HFFc6 (cell line): ENCODE measurements around the gene COG5. TPM values are rescaled to one million over a fixed set of nuclear protein-coding genes. Genes with fewer than 3 reads are reported as not detected.

Source experiments
- DNase-seq: peaks from one replicate; pipeline ENCODE4 v3.0.0-alpha.2; 2018
- H3K27ac Mint-ChIP-seq: 2 replicates; pipeline ENCODE4 v1.8.0; 2020; ENCODE audit warnings: mild to moderate bottlenecking, mixed read lengths
- H3K27me3 Mint-ChIP-seq: 2 replicates; pipeline ENCODE4 v1.8.0; 2021; ENCODE audit warnings: mild to moderate bottlenecking, moderate library complexity, mixed read lengths; ENCODE audit not compliant: insufficient read depth
- H3K36me3 Mint-ChIP-seq: 2 replicates; pipeline ENCODE4 v1.8.0; 2021; ENCODE audit warnings: low read depth, mixed read lengths
- H3K4me1 Mint-ChIP-seq: 2 replicates; pipeline ENCODE4 v1.8.0; 2020; ENCODE audit warnings: low read depth, mixed read lengths
- H3K4me3 Mint-ChIP-seq: 2 replicates; pipeline ENCODE4 v1.8.0; 2020; ENCODE audit warnings: mild to moderate bottlenecking, moderate library complexity, mixed read lengths
- H3K9me3 Mint-ChIP-seq: 2 replicates; pipeline ENCODE4 v1.8.0; 2020; ENCODE audit warnings: mild to moderate bottlenecking, mixed read lengths
- CTCF ChIP-seq: fragments of 200-600 bp; sonication (generic); IDR thresholded peaks from 2 replicates; pipeline ENCODE4 v1.5.0; 2021; ENCODE audit warnings: antibody characterized with exemption, mild to moderate bottlenecking
- total RNA-seq, 6 experiments: library from RNA; stranded (reverse); fragmentation: NEBNext Ultra II Directional; extraction: Animal tissue kit (Norgen Biotek cat#: 25700); gene quantifications; 2 replicates in 1 of 6; 3 replicates in 5 of 6; pipeline ENCODE4 v1.2.3, GENCODE V29; 2021

The COG5 gene
- total RNA-seq, 6 experiments from 2014 or later, result 25.6 to 34.8 (median 31.6) TPM

GRCh38 chr7:107469929-107470328 is 93.8 kb downstream of the COG5 start, which contains the start of gene GPR22:
TSS of gene GPR22 (plus strand) at chr7:107470057. CDS start at chr7:107474061, 4,004 bp downstream.
- Mint-ChIP-seq H3K9me3 (no peaks in the 10 kb centered on the region), H3K36me3 (no peaks in the 10 kb centered on the region), H3K4me1 (peaks cover 15% of the 10 kb centered on the region), H3K27ac (no peak within 1 kb of the TSS), H3K27me3 (no peaks in the 10 kb centered on the region), H3K4me3 (no peak within 1 kb of the TSS)
- TF ChIP-seq CTCF, result no peak
- DNase-seq, result no peak

GRCh38 chr7:107468824-107469223 is 94.9 kb downstream of the COG5 start:
- no peak for TF ChIP-seq CTCF
- Mint-ChIP-seq H3K27me3 (no peaks in the 10 kb centered on the region), H3K27ac (no peak overlapping the region), H3K4me1 (peaks cover 20% of the 10 kb centered on the region), H3K4me3 (no peak overlapping the region), H3K36me3 (no peaks in the 10 kb centered on the region), H3K9me3 (no peaks in the 10 kb centered on the region)
- DNase-seq, result no peak

GRCh38 chr7:107467972-107468371 is 95.7 kb downstream of the COG5 start:
- H3K27me3 Mint-ChIP-seq, result no peaks in the 10 kb centered on the region
- H3K27ac Mint-ChIP-seq, result no peak overlapping the region
- no peak for DNase-seq
- H3K4me1 Mint-ChIP-seq, result peaks cover 28% of the 10 kb centered on the region
- no peaks in the 10 kb centered on the region for H3K36me3 Mint-ChIP-seq
- no peak overlapping the region for H3K4me3 Mint-ChIP-seq
- TF ChIP-seq CTCF, result no peak
- no peaks in the 10 kb centered on the region for H3K9me3 Mint-ChIP-seq

- Mint-ChIP-seq H3K27me3 (no peaks in the 10 kb centered on the region), H3K9me3 (no peaks in the 10 kb centered on the region), H3K4me1 (peaks cover 14% of the 10 kb centered on the region), H3K27ac (no peak overlapping the region), H3K4me3 (no peak overlapping the region), H3K36me3 (no peaks in the 10 kb centered on the region)
- no peak for DNase-seq
- TF ChIP-seq CTCF, result no peak
Observed at GRCh38 chr7:107464666-107465226, 99.0 kb downstream of the COG5 start.

- peak; percentile 71 for DNase-seq
- peak; percentile 82 for TF ChIP-seq CTCF
- Mint-ChIP-seq H3K9me3 (no peaks in the 10 kb centered on the region), H3K27ac (peak overlapping the region; percentile 70), H3K4me1 (peaks cover 14% of the 10 kb centered on the region), H3K4me3 (no peak overlapping the region), H3K36me3 (no peaks in the 10 kb centered on the region), H3K27me3 (no peaks in the 10 kb centered on the region)
Observed at GRCh38 chr7:107463139-107464078, 100.3 kb downstream of the COG5 start.
